ENCODE data around the gene FERMT2. TPM values are rescaled to one million over a fixed set of nuclear protein-coding genes. Genes with fewer than 3 reads are reported as not detected.

The FERMT2 gene
- total RNA-seq, 1 donor from 2014 or later, result 188 TPM

- H3K27me3 Mint-ChIP-seq (ENCODE audit: unreplicated experiment), result no peaks in the 10 kb centered on the region
- H3K27ac Mint-ChIP-seq (ENCODE audit: unreplicated experiment), result no peak overlapping the region
- no peaks in the 10 kb centered on the region for H3K4me1 Mint-ChIP-seq (ENCODE audit: unreplicated experiment)
- no peak overlapping the region for H3K4me3 Mint-ChIP-seq (ENCODE audit: unreplicated experiment)
- no peak for TF ChIP-seq CTCF (IDR thresholded peaks at IDR 0.05; ENCODE audit: unreplicated experiment)
- no peaks in the 10 kb centered on the region for H3K9me3 Mint-ChIP-seq (ENCODE audit: unreplicated experiment)
- no peak for DNase-seq (ENCODE audit: low spot score)
- H3K36me3 Mint-ChIP-seq (ENCODE audit: low read depth, unreplicated experiment), result no peaks in the 10 kb centered on the region
These were observed 41.5 kb upstream of the FERMT2 start for GRCh38 chr14:52992236-52992870.

- H3K27ac Mint-ChIP-seq (ENCODE audit: unreplicated experiment), result no peak overlapping the region
- H3K9me3 Mint-ChIP-seq (ENCODE audit: unreplicated experiment), result no peaks in the 10 kb centered on the region
- no peaks in the 10 kb centered on the region for H3K4me1 Mint-ChIP-seq (ENCODE audit: unreplicated experiment)
- no peaks in the 10 kb centered on the region for H3K36me3 Mint-ChIP-seq (ENCODE audit: low read depth, unreplicated experiment)
- H3K27me3 Mint-ChIP-seq (ENCODE audit: unreplicated experiment), result no peaks in the 10 kb centered on the region
- no peak for DNase-seq (ENCODE audit: low spot score)
- H3K4me3 Mint-ChIP-seq (ENCODE audit: unreplicated experiment), result no peak overlapping the region
- no peak for TF ChIP-seq CTCF (IDR thresholded peaks at IDR 0.05; ENCODE audit: unreplicated experiment)
These were observed 37.3 kb upstream of the FERMT2 start for GRCh38 chr14:52988139-52988538.

- no peak overlapping the region for H3K27ac Mint-ChIP-seq (ENCODE audit: unreplicated experiment)
- H3K4me3 Mint-ChIP-seq (ENCODE audit: unreplicated experiment), result no peak overlapping the region
- H3K9me3 Mint-ChIP-seq (ENCODE audit: unreplicated experiment), result no peaks in the 10 kb centered on the region
- DNase-seq (ENCODE audit: low spot score), result no peak
- no peaks in the 10 kb centered on the region for H3K27me3 Mint-ChIP-seq (ENCODE audit: unreplicated experiment)
- H3K36me3 Mint-ChIP-seq (ENCODE audit: low read depth, unreplicated experiment), result no peaks in the 10 kb centered on the region
- no peaks in the 10 kb centered on the region for H3K4me1 Mint-ChIP-seq (ENCODE audit: unreplicated experiment)
- no peak for TF ChIP-seq CTCF (IDR thresholded peaks at IDR 0.05; ENCODE audit: unreplicated experiment)
These were observed 36.7 kb upstream of the FERMT2 start for GRCh38 chr14:52987514-52987913.

GRCh38 chr14:52987042-52987441 lies 36.2 kb upstream of the FERMT2 start:
- H3K4me1 Mint-ChIP-seq (ENCODE audit: unreplicated experiment), result no peaks in the 10 kb centered on the region
- TF ChIP-seq CTCF (IDR thresholded peaks at IDR 0.05; ENCODE audit: unreplicated experiment), result no peak
- H3K27me3 Mint-ChIP-seq (ENCODE audit: unreplicated experiment), result no peaks in the 10 kb centered on the region
- no peak for DNase-seq (ENCODE audit: low spot score)
- no peak overlapping the region for H3K27ac Mint-ChIP-seq (ENCODE audit: unreplicated experiment)
- H3K36me3 Mint-ChIP-seq (ENCODE audit: low read depth, unreplicated experiment), result no peaks in the 10 kb centered on the region
- no peak overlapping the region for H3K4me3 Mint-ChIP-seq (ENCODE audit: unreplicated experiment)
- H3K9me3 Mint-ChIP-seq (ENCODE audit: unreplicated experiment), result no peaks in the 10 kb centered on the region

- no peaks in the 10 kb centered on the region for H3K9me3 Mint-ChIP-seq (ENCODE audit: unreplicated experiment)
- H3K27ac Mint-ChIP-seq (ENCODE audit: unreplicated experiment), result no peak overlapping the region
- no peak for TF ChIP-seq CTCF (IDR thresholded peaks at IDR 0.05; ENCODE audit: unreplicated experiment)
- no peaks in the 10 kb centered on the region for H3K27me3 Mint-ChIP-seq (ENCODE audit: unreplicated experiment)
- no peak overlapping the region for H3K4me3 Mint-ChIP-seq (ENCODE audit: unreplicated experiment)
- no peak for DNase-seq (ENCODE audit: low spot score)
- H3K36me3 Mint-ChIP-seq (ENCODE audit: low read depth, unreplicated experiment), result no peaks in the 10 kb centered on the region
- H3K4me1 Mint-ChIP-seq (ENCODE audit: unreplicated experiment), result no peaks in the 10 kb centered on the region
These were observed 26.9 kb upstream of the FERMT2 start for GRCh38 chr14:52977798-52978197.

Measured in endothelial cell (in vitro differentiated cells).